ENCODE measurements around the gene ICOS.
"Not testable (repeated sequence)": the region's sequence is repeated elsewhere in the genome, so short reads cannot be mapped to it uniquely, and the experiment has no call there.

Gene ICOS

DNA sequence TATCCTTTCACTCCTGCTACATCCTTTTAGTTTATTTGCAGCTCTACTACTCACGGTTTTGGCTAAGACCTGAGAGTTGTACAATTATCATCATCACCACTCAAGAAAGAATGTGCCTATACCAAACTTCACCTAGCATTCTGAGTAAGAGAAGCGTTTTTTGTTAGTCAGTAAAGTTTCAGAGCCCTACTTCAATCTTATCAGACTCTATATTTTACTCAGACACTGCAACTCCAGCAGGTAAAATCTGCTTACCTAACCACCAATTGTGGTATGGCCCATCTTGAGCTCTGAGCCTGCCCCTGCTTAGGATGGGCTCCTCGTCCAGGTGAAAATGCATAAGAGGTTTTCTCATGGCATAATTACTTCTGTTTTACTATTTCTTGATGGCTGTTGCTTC, 37.1 kb downstream of the ICOS start:
- no peak for DNase-seq (ENCODE audit: extremely low read depth, insufficient read length)
- no peaks in the 10 kb centered on the region for H3K36me3 ChIP-seq (ENCODE audit: control insufficient read depth, insufficient read depth, low read length)
- H3K27me3 ChIP-seq (replicated peaks; ENCODE audit: control insufficient read depth, insufficient read depth, low read length): peaks cover 3% of the 10 kb centered on the region; the same call in 1 of the 2 replicates
- no peak overlapping the region for H3K4me3 ChIP-seq (replicated peaks; ENCODE audit: low read depth, low read length)
- TF ChIP-seq, protein P1, sequence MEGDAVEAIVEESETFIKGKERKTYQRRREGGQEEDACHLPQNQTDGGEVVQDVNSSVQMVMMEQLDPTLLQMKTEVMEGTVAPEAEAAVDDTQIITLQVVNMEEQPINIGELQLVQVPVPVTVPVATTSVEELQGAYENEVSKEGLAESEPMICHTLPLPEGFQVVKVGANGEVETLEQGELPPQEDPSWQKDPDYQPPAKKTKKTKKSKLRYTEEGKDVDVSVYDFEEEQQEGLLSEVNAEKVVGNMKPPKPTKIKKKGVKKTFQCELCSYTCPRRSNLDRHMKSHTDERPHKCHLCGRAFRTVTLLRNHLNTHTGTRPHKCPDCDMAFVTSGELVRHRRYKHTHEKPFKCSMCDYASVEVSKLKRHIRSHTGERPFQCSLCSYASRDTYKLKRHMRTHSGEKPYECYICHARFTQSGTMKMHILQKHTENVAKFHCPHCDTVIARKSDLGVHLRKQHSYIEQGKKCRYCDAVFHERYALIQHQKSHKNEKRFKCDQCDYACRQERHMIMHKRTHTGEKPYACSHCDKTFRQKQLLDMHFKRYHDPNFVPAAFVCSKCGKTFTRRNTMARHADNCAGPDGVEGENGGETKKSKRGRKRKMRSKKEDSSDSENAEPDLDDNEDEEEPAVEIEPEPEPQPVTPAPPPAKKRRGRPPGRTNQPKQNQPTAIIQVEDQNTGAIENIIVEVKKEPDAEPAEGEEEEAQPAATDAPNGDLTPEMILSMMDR (IDR thresholded peaks at IDR 0.05; ENCODE audit: insufficient read depth, low read length, poor library complexity, severe bottlenecking): no peak

DNA sequence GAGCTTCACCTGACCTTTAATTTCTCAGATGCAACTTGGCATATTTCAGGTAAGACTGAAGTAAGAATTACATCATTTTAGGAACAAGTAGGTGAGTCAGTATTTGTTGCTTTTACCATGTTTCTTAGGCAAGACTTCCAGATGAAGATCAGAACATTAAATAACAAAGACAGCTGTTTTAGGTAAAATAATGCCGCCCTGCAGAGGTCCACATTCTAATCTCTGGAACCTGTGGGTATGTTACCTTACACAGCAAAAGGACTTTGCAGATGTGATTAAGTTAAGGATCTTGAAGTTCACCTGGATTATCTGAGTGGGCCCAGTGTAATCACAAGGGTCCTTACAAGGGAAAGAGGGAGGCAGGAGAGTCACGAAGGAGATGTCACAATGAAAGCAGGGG, 39.3 kb downstream of the ICOS start:
- TF ChIP-seq, protein P1 (IDR thresholded peaks at IDR 0.05; ENCODE audit: insufficient read depth, low read length, poor library complexity, severe bottlenecking): no peak
- no peaks in the 10 kb centered on the region for H3K36me3 ChIP-seq (ENCODE audit: control insufficient read depth, insufficient read depth, low read length)

DNA sequence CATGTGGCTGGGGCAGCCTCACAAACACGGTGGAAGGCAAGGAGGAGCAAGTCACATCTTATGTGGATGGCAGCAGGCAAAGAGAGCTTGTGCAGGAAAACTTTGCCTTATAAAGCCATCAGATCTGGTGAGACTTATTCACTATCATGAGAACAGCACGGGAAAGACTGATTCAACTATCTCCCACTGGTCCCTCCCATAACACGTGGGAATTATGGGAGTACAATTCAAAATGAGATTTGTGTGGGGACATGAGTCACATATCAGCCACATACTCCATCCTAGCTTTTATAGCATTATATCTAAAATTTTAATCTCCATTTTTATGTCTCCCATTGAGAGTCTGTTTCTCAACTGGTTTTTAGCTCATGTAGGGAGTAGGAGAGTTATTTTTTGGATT, 45.7 kb downstream of the ICOS start:
- Histone ChIP-seq H3K27me3 (replicated peaks; ENCODE audit: control insufficient read depth, insufficient read depth, low read length) (no peaks in the 10 kb centered on the region; the same call in none of the 2 replicates), H3K4me3 (replicated peaks; ENCODE audit: low read depth, low read length) (no peak overlapping the region), H3K36me3 (ENCODE audit: control insufficient read depth, insufficient read depth, low read length) (no peaks in the 10 kb centered on the region)
- no peak for DNase-seq (ENCODE audit: extremely low read depth, insufficient read length)
- TF ChIP-seq, protein P1 (IDR thresholded peaks at IDR 0.05; ENCODE audit: insufficient read depth, low read length, poor library complexity, severe bottlenecking): no peak

More for the DNA sequence above, 39.3 kb downstream of the ICOS start:
- Histone ChIP-seq H3K4me3 (replicated peaks; ENCODE audit: low read depth, low read length) (no peak overlapping the region), H3K27me3 (replicated peaks; ENCODE audit: control insufficient read depth, insufficient read depth, low read length) (peaks cover 3% of the 10 kb centered on the region; the same call in 1 of the 2 replicates)
- no peak for DNase-seq (ENCODE audit: extremely low read depth, insufficient read length)

GRCh38 chr2:203983064-203983715, 46.6 kb downstream of the ICOS start:
- H3K36me3 ChIP-seq (ENCODE audit: control insufficient read depth, insufficient read depth, low read length): no peaks in the 10 kb centered on the region
- TF ChIP-seq, protein P1 (IDR thresholded peaks at IDR 0.05; ENCODE audit: insufficient read depth, low read length, poor library complexity, severe bottlenecking): no peak
- DNase-seq (ENCODE audit: extremely low read depth, insufficient read length): no peak
- H3K4me3 ChIP-seq (replicated peaks; ENCODE audit: low read depth, low read length): no peak overlapping the region
- no peaks in the 10 kb centered on the region; the same call in none of the 2 replicates for H3K27me3 ChIP-seq (replicated peaks; ENCODE audit: control insufficient read depth, insufficient read depth, low read length)

DNA sequence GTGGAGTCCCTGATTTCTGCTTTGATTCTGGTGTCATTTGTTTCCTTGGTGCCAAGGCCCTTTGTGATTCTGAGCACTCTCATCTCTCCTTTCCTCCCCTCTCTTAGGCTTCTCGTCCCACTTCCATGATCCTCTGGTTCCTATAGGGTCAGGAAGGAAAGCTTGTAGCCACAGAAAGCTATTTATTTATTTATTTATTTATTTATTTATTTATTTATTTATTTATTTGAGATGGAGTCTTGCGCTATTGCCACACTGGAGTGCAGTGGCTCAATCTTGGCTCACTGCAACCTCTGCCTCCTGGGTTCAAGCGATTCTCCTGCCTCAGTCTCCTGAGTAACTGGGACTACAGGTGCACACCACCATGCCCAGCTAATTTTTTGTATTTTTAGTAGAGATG, 49.4 kb downstream of the ICOS start:
- H3K4me3 ChIP-seq (replicated peaks; ENCODE audit: low read depth, low read length); DNase-seq (ENCODE audit: extremely low read depth, insufficient read length): not testable (repeated sequence)

DNA sequence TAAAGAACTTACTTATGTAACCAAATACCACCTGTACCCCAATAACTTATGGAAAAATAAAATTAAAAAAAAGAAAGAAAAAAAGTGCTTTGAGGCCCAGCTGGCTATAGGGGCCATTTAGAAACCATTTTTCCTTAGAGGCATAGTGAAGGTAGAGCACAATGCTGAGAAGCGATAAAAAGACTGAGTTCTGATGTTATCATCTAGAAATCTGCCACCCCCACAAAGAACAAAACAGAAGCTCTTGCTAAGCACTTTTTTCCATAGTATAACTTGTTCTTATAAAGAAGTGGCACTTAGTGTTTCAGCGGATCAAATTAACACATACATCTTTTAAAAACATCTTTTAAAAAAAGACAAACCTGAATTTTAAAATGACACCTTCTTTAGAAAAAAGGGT, 51.4 kb downstream of the ICOS start:
- H3K27me3 ChIP-seq (replicated peaks; ENCODE audit: control insufficient read depth, insufficient read depth, low read length): peaks cover 1% of the 10 kb centered on the region; the same call in 1 of the 2 replicates
- no peak overlapping the region for H3K4me3 ChIP-seq (replicated peaks; ENCODE audit: low read depth, low read length)
- no peak for DNase-seq (ENCODE audit: extremely low read depth, insufficient read length)
- TF ChIP-seq, protein P1 (IDR thresholded peaks at IDR 0.05; ENCODE audit: insufficient read depth, low read length, poor library complexity, severe bottlenecking): no peak
- no peaks in the 10 kb centered on the region for H3K36me3 ChIP-seq (ENCODE audit: control insufficient read depth, insufficient read depth, low read length)

More for the DNA sequence above, 49.4 kb downstream of the ICOS start:
- not testable (repeated sequence) for H3K27me3 ChIP-seq (replicated peaks; ENCODE audit: control insufficient read depth, insufficient read depth, low read length); H3K36me3 ChIP-seq (ENCODE audit: control insufficient read depth, insufficient read depth, low read length)
